ENCODE results near the gene RASSF8. TPM values are rescaled to one million over a fixed set of nuclear protein-coding genes. Genes with fewer than 3 reads are reported as not detected.

The RASSF8 gene
- total and polyA plus RNA-seq, 9 of the 15 experiments (the other 6 are each of a cell fraction or from before 2014, with no cell fraction given) = 0.01 to 0.36 (median 0.12) TPM; not detected in 1

DNA sequence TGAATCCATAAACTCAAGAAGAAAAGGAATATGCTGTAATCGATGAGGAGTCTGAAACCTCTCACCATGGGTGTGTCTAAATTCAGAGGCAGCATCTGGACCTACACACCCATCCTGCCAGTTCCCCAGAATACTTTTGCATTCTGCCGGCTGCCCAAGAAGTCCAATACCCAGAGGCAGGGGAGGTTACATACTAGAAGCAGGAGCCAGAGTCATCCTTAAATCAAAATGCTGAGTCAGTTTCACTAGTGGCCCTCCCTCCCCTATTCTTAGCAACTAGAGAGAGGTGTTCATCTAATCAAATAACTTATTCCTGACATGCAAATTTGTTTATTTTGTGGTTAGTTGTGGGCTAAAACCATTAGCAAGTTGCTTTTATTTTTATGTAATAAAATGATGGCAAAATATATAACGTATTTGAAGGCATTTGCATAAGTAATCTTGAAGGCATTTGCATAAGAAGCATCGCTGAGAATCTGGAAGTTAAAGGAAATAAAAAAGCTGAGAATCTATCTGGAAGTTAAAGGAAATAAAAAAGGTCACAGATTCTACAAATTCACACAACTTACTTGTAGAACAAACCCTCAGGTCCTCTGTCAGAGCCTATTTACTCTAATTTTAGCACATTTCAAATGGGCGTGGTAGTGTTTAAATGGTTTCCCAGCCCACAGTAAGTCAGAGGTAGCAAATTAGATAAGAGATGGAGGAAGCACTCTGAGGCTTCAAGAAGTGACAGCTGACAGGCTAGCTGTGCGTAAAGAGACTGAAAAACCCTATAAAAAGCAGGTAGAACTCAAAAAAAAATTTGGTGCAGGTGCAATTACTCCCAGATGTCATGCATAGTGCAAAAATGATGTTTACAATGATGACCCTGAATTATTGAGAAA lies 158.6 kb downstream of the RASSF8 start:
- Histone ChIP-seq H3K4me1 (replicated peaks in 1 of 2; ENCODE audit: control insufficient read depth in 2 of 2, insufficient read depth in 2 of 2, low read length in 2 of 2) (peaks cover 14 to 20% of the 10 kb centered on the region in 2 experiments; a peak in 4 of 5 replicates), H3K9me1 (ENCODE audit: control insufficient read depth, insufficient read depth, low read length) (no peaks in the 10 kb centered on the region), H3K9me3 (replicated peaks; ENCODE audit: control insufficient read depth, insufficient read depth, low read depth, low read length) (no peaks in the 10 kb centered on the region), H3K27me3 (ENCODE audit: control insufficient read depth in 2 of 2, insufficient read depth in 2 of 2, low read length in 2 of 2) (peaks cover 8% of the 10 kb centered on the region in 2 experiments; a peak in 4 of 5 replicates), H3K79me2 (ENCODE audit: control insufficient read depth, insufficient read depth, low read length) (no peaks in the 10 kb centered on the region), H3K9ac (ENCODE audit: insufficient read depth in 1 of 2, low read depth in 2 of 2, low read length in 2 of 2) (no peak overlapping the region), H2AFZ (ENCODE audit: low read depth, low read length) (peak overlapping the region; percentile 40; the same call in 1 of the 2 replicates), H3K4me2 (ENCODE audit: insufficient read depth, low read length) (no peak overlapping the region), H3K36me3 (ENCODE audit: control insufficient read depth, insufficient read depth, low read length) (no peaks in the 10 kb centered on the region), H3K4me3 (no peak overlapping the region), H3K27ac (ENCODE audit: extremely low read depth, low read depth, low read length) (no peak overlapping the region), H4K20me1 (replicated peaks; ENCODE audit: control insufficient read depth, insufficient read depth, low read length) (no peaks in the 10 kb centered on the region)
- ATAC-seq (peak; percentile 32; the same call in 2 of the 3 replicates), DNase-seq (ENCODE audit: extremely low read depth in 1 of 4, low spot score in 3 of 4) (peak; percentile 17 to 41 (median 30)), FAIRE-seq (peak; percentile 77)
- 8% methylated on average over 6 of the region's 6 CpGs for WGBS (ENCODE audit: insufficient coverage, low coverage, missing lambda C conversion rate)
- ChIA-PET POLR2A (no interaction called here), CTCF (ENCODE audit: low intra/inter-chr PET ratio) (interaction anchor here (1.2 kb wide), 1 partner anchor 15 kb away, joined by 3 read pairs; no protein-coding TSS in a partner anchor)
- in situ Hi-C loops (cut with MboI) = no loop called here
- intact Hi-C loops (cut with micrococcal nuclease) = no loop called here
- TF ChIP-seq BACH1 (tag; IDR thresholded peaks at IDR 0.05) (peak; percentile 66; the same call in 1 of the 2 replicates), MAFG (tag; conservative IDR thresholded peaks at IDR 0.05) (peak; percentile 92), MAFF (IDR thresholded peaks at IDR 0.05; ENCODE audit: low read length) (peak; percentile 84), ZNF584 (CRISPR knock-in tag; IDR thresholded peaks at IDR 0.05; ENCODE audit: low read depth) (no peak), NFE2 (IDR thresholded peaks at IDR 0.05; ENCODE audit: low read depth) (peak; percentile 74), PKNOX1 (IDR thresholded peaks at IDR 0.05) (0 out of 2 replicates have a peak, but pooled peaks have one; percentile 44), SREBF2 (CRISPR knock-in tag; IDR thresholded peaks at IDR 0.05) (no peak), ZNF316 (IDR thresholded peaks at IDR 0.05) (peak; percentile 98), C11orf30 (IDR thresholded peaks at IDR 0.05; ENCODE audit: low read depth) (peak; percentile 94), MAFK (IDR thresholded peaks at IDR 0.05; ENCODE audit: low read length) (peak; percentile 80)
- TF ChIP-seq, protein P1, sequence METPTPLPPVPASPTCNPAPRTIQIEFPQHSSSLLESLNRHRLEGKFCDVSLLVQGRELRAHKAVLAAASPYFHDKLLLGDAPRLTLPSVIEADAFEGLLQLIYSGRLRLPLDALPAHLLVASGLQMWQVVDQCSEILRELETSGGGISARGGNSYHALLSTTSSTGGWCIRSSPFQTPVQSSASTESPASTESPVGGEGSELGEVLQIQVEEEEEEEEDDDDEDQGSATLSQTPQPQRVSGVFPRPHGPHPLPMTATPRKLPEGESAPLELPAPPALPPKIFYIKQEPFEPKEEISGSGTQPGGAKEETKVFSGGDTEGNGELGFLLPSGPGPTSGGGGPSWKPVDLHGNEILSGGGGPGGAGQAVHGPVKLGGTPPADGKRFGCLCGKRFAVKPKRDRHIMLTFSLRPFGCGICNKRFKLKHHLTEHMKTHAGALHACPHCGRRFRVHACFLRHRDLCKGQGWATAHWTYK (CRISPR knock-in tag; IDR thresholded peaks at IDR 0.05) = no peak
- BruUV-seq (replicated peaks) = no TSS peak
